NCI-H1048 (cell line): ENCODE results near the gene MILR1.
"Not testable (repeated sequence)": the region's sequence is repeated elsewhere in the genome, so short reads cannot be mapped to it uniquely, and the experiment has no call there.

Experiments used
- DNase-seq: peaks from one replicate; lab custom pipeline; 2025; lab: John Stamatoyannopoulos, UW

MILR1 gene, protein sequence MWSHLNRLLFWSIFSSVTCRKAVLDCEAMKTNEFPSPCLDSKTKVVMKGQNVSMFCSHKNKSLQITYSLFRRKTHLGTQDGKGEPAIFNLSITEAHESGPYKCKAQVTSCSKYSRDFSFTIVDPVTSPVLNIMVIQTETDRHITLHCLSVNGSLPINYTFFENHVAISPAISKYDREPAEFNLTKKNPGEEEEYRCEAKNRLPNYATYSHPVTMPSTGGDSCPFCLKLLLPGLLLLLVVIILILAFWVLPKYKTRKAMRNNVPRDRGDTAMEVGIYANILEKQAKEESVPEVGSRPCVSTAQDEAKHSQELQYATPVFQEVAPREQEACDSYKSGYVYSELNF

DNA sequence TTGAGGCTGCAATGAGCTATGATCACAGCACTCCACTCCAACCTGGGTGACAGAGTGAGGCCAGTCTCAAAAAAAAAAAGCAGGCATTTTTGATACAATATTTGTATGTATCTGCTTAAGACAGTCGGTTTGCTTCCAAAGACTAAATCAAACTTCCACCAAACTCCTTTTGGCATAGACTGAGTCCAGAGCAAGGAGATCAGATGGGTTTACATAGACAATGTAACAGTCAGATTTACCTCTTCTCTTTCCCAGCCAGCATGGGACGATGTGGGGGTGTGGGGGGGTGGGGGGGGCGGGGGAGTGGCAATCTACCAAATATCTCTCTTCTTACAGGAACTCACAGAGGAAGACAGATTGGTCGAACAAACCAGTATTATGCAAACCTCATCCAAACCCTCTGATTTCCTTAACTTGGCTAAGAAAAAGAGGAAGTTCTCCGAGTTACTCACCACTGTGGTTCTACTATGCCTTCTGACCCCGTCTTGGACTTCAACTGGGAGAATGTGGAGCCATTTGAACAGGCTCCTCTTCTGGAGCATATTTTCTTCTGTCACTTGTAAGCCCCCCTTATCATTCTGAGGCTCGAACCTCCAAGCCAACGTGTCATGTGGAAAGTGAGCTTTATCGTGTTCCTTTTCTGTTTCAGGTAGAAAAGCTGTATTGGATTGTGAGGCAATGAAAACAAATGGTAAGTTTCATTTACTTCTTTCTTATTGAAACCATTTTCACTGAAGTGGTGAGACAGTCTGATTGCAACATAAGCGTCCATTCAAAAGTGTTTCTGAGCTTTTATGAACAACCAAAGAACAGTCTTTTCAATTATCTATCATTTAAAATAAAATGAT is at the start of gene MILR1:
Gene MILR1, plus strand, starts transcription at position 451 of the 848 bp plus-strand sequence. Its CDS starts 54 bp downstream, at position 505.
- DNase-seq: no peak

DNA sequence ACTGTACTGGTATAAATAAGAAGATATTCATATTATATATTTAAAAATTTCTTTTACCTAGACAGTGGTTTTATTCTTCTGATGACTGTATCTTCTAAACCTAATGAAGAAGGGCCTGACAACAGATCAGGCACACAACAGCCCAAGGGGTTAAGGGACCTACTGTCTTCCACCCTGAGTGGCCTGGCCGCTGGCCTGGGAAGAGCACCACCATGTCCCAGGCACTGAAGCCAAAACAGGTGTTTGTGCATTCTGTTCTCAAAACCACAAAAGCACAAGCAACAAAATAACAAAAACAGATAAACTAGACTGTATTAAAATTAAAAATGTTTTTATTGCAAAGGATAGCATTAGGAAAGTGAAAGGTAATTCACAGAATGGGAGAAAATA is 49.2 kb upstream of the MILR1 start:
- DNase-seq: no peak

DNA sequence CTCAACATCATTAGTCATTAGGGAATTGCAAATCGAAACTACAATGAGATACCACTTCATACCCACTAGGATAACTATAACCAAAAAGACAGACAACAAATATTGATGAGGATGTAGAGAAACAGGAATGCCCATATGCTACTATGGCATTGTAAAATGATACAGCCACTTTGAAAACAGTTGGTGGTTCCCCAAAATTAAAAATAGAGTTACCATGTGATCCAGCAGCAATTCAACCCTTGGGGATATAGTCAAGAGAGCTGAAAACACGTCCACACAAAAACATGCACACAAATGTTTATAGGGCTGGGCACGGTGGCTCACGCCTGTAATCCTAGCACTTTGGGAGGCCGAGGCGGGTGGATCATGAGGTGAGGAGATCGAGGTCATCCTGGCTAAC is 48.3 kb upstream of the MILR1 start:
- no peak for DNase-seq

DNA sequence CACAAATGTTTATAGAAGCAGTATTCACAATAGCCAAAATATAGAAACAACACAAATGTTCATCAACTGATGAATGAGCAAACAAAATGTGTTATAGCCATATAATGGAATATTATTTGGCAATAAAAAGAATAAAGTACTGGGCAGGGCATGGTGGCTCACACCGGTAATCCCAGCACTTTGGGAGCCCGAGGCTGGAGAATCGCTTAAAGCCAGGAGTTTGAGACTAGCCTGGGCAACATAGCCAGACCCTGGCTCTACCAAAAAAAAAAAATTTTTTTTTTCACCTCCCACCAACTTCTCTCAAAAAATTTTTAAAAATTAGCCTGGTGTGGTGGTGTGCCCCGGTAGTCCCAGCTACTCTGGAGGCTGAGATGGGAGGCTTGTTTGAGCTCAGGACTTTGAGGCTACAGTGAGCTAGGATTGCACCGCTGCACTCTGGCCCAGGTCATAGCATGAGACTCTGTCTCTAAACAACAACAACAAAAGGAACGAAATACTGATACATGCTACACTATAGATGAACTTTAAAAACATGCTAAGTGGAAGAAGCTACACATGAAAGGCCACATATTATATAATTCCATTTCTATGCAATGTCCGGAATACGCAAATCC is 47.6 kb upstream of the MILR1 start:
- DNase-seq: no peak

DNA sequence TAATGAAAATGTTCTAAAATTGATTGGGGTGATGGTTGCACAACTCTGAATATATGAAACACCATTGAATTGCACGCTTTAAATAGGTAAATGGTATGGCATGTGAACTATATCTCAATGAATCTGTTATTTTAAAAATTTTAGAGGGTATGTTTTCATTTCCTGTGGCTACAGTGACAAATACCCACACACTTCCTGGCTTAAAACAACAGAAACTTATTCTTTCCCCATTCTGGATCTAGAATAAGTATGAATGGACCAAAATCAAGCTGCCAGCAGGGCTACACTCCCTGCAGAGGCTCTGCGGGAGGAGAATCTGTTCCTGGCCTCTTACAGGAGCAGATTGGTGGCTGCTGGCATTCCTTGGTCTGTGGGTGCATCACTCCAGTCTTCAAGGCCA is 47.0 kb upstream of the MILR1 start:
- no peak for DNase-seq

DNA sequence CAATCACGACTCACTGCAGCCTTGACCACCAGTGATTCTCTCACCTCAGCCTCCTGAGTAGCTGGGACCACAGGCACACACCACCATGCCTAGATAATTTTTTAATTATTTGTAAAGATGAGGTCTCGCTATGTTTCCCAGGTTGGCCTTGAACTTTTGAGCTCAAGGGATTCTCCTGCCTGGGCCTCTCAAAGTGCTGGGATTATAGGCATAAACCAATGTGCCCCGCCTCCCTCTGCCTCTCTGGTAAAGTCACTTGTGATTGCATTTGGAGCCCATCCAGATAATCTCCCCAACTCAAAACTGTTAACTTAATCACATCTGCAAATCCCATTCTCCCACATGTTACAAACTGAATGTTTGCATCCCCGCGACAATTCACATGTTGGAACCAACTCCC is 46.4 kb upstream of the MILR1 start:
- no peak for DNase-seq

DNA sequence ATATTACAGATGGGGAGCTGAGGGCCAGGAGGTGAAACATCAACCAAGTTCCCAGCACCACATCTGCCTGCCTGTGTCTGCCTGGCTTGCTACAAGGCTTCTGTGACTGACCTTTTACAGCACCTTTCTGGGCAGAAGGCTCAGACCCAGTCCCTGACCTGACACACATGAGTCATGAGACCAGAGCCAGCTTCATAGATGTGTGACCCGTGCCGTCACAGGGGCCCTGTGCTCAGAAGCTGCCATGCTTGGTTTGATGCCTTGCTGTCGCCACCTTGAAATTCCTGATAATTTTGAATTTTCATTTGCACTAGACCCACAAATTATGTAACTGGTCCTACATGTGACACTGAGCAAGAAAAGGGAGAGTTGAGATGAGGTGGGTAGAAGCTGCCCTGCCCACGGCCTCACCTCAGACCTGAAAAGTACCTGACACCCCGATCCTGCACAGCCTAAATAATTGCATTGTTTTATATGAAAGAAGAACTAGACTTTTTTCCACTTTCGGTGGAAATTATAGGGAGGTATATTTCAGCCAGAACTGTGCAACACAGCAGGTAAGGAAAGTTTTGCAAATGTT is 44.9 kb upstream of the MILR1 start:
- DNase-seq: no peak

DNA sequence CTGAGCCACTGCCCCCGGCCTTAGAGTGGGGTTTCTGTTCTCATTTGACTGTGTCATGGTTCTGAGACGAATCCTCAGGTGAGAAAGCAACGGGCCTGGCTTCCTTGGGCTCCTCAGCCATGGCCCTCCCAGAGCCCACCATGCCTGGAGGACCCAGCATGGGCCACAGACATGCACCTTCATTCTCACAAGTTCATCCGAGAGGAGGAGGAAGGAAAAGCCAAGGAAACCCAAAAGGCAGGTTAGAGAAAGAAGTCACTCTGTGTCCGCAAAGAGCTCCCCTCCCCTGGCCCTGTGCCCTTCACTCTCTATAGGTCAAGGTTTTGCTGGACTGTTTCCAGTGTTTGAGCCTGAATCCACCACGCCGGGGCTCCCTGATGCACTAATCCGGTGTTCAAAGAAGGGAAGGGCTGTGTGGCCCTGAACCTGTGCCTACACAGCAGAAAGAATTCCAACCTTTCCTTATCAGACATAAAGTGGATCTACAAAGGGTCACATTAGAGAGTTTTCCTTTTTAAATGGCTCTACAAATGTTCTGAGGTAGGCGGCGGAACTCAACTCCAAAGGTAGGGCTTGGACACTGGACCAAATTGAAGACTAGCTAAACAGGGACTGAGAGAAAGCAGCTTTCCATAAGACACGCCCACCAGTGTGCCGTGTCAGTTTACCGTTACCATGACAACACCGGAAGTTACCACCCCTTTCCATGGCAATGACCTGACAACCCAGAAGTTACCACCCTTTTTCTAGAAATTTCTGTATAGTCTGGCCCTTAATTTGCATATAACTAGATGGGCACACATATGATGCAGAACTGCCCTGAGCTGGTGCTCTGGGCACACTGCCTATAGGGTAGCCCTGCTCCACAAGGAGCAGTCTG is 42.4 kb upstream of the MILR1 start:
- DNase-seq: no peak

DNA sequence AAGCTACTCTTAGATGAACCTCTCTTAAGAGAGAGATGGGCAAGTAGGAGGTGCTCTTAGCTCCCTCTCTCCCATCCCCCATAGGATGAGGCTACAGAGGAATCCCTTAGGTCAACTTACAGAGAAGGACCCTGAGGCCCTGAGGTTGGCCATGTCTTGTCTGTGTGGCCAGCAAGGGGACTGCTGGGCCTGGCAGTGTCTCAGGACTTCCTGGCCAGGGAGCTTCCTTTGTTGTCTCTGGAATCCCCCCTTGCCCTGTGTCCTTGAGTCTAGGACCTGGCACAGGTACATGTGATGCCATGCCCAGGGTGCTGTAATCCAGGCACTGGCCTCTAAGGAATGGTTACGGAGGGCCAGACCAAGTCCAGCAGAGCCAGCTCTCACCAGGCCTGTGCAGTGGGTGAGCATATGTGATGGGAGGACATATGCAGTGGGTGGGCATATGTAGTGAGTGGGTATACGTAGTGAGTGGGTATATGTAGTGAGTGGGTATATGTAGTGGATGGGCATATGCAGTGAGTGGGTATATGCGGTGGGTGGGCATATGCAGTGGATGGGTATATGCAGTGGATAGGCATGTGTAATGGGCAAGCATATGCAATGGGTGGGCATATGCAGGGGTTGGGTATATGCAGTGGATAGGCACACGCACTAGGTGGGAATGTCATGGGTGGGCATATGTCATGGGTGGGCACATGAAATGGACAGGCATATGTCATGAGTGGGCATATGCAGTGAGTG is 38.0 kb upstream of the MILR1 start:
- DNase-seq: no peak

DNA sequence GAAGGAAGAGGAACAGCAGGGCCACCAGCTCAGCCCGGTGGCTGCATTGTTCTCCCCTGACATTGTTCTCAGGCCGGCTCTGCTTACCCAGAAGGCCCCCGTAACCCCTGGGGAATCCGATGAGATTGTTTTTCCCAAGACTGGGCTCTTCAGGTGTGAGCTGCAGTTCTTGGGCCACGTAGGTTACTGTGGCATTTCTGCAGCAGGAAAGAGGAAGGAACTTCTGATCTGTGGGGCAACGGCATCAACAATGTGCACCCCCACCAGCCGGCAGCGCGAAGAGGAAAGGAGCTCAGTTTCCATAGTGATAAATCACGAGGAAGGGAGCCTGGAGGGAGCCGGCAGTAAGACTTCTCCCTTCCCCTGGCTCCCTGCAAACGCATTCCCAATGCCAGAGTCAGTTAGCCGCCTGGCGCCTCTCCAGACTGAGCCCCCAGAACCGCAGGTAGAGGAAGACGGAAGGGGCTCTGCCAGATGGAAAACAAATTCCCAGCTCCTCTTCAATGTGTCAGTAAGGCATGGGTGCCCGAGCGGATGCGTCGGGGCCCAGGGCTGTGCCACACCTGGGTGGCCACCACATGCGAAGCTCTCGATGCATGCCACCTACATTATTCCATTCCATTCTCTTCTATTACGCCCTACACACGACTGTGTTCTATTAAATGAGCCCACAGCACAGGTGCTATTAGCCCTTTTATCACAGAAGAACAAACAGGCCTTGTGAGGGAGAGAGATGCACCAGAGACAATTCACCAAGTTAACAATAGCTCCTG is 36.7 kb upstream of the MILR1 start:
- DNase-seq: no peak

DNA sequence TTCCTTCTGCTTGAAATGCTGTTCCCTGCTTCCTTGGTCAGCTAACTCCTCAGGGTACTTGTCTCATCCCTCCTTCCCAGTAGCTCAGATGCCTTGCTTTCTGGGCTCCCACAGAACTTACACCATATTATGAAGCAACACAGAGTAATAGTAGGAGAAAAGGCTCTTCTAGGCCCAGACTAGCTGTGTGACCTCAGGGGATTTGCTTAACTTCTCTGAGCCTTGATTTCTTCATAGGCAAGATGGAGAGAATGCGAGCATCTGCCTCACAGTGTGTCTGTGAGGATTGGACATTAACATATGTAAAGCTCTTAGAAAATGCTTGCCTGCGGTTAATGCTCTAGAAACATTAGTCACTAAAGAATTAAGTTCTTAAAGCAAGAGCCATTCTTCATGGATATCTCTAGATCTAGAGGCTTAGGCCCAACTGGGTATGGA is 36.0 kb upstream of the MILR1 start:
- DNase-seq: no peak

DNA sequence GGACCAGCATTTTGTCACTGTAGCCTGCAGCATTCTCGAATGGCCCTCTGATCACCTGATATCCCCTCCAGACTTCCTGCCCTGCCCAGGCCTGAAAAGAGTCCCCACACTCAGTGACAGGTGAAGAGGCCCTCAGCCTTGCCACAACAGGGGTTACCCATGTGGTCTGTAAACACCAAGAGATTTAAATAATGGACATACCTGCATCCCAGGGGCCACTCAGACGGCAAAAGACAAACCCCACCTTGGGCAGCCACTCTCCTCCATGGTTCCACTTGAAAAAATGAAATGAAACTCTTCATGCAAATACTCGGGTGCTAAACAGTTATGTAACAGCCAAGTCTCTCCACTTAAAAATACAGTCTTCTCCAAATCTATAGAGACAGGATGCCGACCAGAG is 35.4 kb upstream of the MILR1 start:
- no peak for DNase-seq

DNA sequence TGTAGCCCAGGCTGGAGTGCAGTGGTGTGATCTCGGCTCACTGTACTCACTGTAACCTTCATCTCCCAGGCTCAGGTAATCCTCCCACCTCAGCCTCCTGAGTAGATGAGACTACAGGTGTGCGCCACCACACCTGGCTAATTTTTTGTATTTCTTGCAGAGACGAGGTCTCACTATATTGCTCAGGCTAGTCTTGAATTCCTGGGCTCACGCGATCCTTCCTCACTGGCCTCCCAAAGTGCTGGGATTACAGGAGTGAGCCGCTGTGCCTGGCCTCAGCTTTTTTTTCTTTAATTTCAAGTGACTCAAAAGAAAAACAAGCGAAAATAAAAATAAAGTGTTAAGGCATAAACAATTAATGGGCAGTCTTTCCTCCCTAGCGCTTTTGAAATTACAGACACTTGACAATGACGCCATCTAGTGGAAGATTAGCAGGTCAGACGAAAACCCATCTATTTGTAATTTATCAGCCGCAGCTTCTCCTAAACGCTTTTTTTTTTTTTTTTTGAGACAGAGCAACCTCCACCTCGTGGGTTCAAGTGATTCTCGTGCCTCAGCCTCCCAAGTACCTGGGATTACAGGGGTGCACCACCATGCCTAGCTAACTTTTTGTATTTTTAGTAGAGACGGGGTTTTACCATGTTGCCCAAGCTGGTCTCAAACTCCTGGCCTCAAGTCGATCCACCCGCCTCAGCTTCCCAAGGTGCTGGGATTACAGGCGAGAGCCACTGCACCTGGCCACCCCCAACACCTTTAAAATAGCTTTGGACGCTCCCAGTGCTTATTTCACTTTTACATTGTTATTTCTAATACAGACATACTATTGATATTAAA is 30.2 kb upstream of the MILR1 start:
- DNase-seq: no peak

DNA sequence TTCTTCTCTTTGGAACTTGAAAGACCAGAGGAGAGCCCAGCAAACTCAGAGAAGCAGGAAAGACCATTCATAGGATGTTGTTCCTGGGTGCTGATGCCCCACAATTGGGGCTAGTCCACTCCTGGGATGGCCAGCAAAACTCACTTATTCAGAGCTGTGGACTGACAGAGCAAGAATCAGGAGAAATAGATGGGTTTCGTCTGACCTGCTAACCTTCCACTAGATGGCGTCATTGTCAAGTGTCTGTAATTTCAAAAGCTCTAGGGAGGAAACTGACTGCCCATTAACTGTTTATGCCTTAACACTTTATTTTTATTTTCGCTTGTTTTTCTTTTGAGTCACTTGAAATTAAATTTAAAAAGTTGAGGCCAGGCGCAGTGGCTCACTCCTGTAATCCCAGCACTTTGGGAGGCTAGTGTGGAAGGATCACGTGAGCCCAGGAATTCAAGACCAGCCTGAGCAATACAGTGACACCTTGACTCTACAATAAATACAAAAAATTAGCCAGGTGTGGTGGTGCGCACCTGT is 28.7 kb upstream of the MILR1 start:
- peak; percentile 22 for DNase-seq

DNA sequence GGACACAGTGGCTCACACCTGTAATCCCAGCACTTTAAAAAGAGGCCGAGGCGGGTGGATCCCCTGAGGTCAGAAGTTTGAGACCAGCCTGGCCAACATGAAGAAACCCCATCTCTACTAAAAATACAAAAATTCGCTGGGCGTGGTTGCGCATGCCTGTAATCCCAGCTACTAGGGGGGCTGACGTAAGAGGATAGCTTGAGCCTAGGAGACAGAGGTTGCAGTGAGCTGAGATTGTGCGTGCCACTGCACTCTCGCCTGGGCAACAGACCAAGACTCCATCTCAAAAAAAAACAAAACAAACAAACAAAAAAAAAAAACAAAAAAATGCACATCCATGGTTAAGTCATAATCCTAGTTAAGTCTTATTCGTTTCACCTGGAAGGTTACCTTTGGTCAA is 26.8 kb upstream of the MILR1 start:
- DNase-seq: not testable (repeated sequence)

DNA sequence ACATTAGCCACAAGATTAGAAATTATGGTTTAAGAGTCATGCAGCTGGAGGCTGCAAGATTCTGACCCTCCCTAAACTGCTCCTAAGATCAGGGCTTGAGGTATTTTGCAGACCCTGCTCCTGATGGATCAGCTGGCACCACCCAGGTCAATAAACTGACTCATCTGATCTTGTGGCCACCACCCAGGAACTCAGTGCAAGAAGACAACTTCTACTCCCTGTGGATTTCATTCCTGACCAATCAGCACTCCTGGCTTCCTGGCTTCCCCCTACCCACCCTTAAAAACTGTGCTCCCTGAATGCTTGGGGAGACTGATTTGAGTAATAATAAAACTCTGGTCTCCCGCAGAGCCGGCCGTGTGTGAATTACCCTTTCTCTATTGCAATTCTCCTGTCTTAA is 25.0 kb upstream of the MILR1 start:
- no peak for DNase-seq

DNA sequence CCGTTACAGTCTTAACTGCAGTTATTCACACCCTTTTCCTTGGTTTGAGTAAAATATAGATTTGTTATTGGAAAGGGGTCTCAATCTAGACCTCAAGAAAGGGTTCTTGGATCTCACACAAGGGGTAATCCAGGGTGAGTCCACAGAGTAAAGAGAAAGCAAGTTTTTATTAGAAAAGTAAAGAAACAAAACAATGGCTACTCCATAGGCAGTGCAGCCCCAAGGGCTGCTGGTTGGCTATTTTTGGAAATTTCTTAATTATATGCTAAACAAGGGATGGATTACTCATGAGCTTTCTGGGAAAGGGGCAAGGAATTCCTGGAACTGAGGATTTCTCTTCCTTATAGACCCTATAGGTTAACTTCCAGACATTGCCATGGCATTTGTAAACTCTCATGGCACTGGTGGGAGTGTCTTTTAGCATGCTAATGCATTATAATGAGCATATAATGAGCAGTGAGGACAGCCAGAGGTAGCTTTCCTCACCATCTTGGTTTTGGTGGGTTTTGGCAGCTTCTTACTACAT is 24.5 kb upstream of the MILR1 start:
- no peak for DNase-seq

DNA sequence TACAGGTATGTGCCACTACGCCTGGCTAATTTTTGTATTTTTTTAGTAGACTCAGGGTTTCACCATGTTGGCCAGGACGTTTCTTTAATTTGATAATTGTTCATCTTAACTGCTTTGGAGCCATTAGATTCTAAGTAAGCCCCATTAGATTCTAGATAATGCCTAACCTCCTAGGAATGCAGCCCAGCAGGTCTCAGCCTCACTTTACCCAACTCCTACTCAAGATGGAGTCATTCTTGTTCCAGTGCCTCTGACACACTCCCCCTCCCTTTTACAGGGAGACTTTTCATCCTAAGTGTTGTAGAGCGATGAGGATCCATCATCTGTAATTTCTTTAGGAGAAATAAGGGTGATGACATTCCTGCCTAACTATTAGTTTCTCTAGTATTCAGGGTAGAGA is 23.7 kb upstream of the MILR1 start:
- DNase-seq: no peak

DNA sequence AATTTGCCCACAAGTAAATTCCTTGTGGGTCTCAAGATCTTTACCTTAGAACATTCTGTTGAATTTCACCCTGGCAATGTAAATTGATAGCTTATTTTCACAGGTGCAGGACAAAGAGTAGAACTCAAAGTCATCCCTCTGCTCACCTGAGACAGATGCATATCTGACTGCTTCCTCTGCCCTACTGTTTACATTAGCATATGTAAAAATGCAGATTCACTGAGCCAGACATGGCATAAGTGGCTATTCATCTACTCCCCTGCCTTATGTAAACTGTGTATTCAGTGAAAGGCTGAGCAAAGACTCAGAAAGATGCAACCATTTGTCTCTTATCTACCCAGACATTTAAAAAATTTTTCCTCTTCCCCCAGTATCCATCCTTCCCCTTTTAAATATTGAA is 22.3 kb upstream of the MILR1 start:
- no peak for DNase-seq
